NCI-H187 (cell line): ENCODE data around the gene PTEN.

Experiments
- DNase-seq, 2 experiments: peaks; one replicate each; lab custom pipeline; 2025; lab: John Stamatoyannopoulos, UW

PTEN gene

GRCh38 chr10:87920538-87920937, 57.1 kb downstream of the PTEN start:
- no peak for DNase-seq

- DNase-seq = no peak
Measured at GRCh38 chr10:87921931-87922688, 58.7 kb downstream of the PTEN start.

- no peak for DNase-seq
Measured at GRCh38 chr10:87923233-87923632, 59.8 kb downstream of the PTEN start.

GRCh38 chr10:87925570-87925969, 62.1 kb downstream of the PTEN start:
- peak; percentile 30 to 69 for DNase-seq

GRCh38 chr10:87927091-87927490, 63.7 kb downstream of the PTEN start:
- DNase-seq = no peak

- no peak for DNase-seq
Measured at GRCh38 chr10:87928996-87929395, 65.6 kb downstream of the PTEN start.

- DNase-seq = no peak
Measured at GRCh38 chr10:87930141-87930540, 66.7 kb downstream of the PTEN start.

GRCh38 chr10:87930934-87931835, 67.8 kb downstream of the PTEN start:
- no peak for DNase-seq

- no peak for DNase-seq
Measured at GRCh38 chr10:87931836-87932230, 68.4 kb downstream of the PTEN start.

- DNase-seq = no peak
Measured at GRCh38 chr10:87935290-87936141, 72.1 kb downstream of the PTEN start.

- no peak for DNase-seq
Measured at GRCh38 chr10:87940210-87940609, 76.8 kb downstream of the PTEN start.

GRCh38 chr10:87942884-87943527, 79.6 kb downstream of the PTEN start:
- DNase-seq = no peak

GRCh38 chr10:87945984-87946383, 82.6 kb downstream of the PTEN start:
- no peak for DNase-seq

- DNase-seq = no peak
Measured at GRCh38 chr10:87952612-87953011, 89.2 kb downstream of the PTEN start.

GRCh38 chr10:87956055-87956454, 92.6 kb downstream of the PTEN start:
- no peak for DNase-seq

GRCh38 chr10:87957702-87958101, 94.3 kb downstream of the PTEN start:
- DNase-seq = no peak

- no peak for DNase-seq
Measured at GRCh38 chr10:87960230-87960629, 96.8 kb downstream of the PTEN start.

GRCh38 chr10:87961314-87961713, 97.9 kb downstream of the PTEN start:
- no peak for DNase-seq

- DNase-seq = no peak
Measured at GRCh38 chr10:87966459-87966858, 103.0 kb downstream of the PTEN start.

GRCh38 chr10:87973635-87974034, 110.2 kb downstream of the PTEN start:
- no peak for DNase-seq

- no peak for DNase-seq
Measured at GRCh38 chr10:87974130-87974529, 110.7 kb downstream of the PTEN start.

- DNase-seq = no peak
Measured at GRCh38 chr10:87974769-87975168, 111.3 kb downstream of the PTEN start.
